HepG2 (cell line): Measurements from ENCODE around the gene LRIF1.

Experiments
- ARNTL ChIP-seq: sonication (generic); formaldehyde crosslinking; IDR thresholded peaks from 2 replicates; pipeline ENCODE4 v1.4.0; 2020; ENCODE audit warnings: mild to moderate bottlenecking, missing genetic modification reagents
- CTCF ChIP-seq: sonication (generic); formaldehyde crosslinking; IDR thresholded peaks from 2 replicates; pipeline ENCODE4 v1.5.0; 2020; ENCODE audit warnings: mild to moderate bottlenecking, missing genetic modification reagents, moderate library complexity
- HOXA7 ChIP-seq: sonication (generic); formaldehyde crosslinking; IDR thresholded peaks from 2 replicates; pipeline ENCODE4 v1.8.1; 2022; ENCODE audit warnings: mild to moderate bottlenecking, missing genetic modification reagents, moderate library complexity
- NR2C2 ChIP-seq: sonication (generic); formaldehyde crosslinking; IDR thresholded peaks from 2 replicates; pipeline ENCODE4 v1.4.0; 2020; ENCODE audit warnings: missing genetic modification reagents, mild to moderate bottlenecking, moderate library complexity, borderline replicate concordance
- POLR2AphosphoS5 ChIP-seq: IDR thresholded peaks from 2 replicates; pipeline ENCODE4 v1.6.1; 2012; ENCODE audit warnings: low read depth, low read length
- ZSCAN30 ChIP-seq: sonication (generic); formaldehyde crosslinking; IDR thresholded peaks from 2 replicates; pipeline ENCODE4 v1.5.0; 2020; ENCODE audit warnings: mild to moderate bottlenecking, missing genetic modification reagents
- ZZZ3 ChIP-seq: sonication (generic); formaldehyde crosslinking; IDR thresholded peaks from 2 replicates; pipeline ENCODE4 v1.4.0; 2020; ENCODE audit warnings: missing genetic modification reagents, mild to moderate bottlenecking, borderline replicate concordance

DNA sequence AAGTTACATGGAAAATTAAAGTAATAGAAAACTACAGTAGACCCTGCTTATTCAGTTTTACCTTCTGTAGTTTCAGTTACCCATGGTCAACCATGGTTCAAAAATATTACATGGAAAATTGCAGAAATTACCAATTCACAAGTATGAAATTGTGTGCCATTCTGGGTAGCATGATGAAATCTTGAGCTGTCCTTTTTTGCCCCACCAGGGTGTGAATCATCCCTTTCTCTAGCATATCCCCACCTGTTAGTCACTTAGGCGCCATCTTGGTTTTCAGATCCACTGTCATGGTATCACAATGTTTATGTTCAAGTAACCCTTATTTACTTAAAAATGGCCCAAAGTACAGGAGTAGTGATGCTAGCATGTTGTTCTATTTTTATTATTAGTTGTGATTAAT lies 3.5 kb upstream of the LRIF1 start:
- TF ChIP-seq CTCF (CRISPR knock-in tag) (no peak), ZZZ3 (CRISPR knock-in tag) (no peak), POLR2AphosphoS5 (no peak), HOXA7 (CRISPR knock-in tag) (no peak), NR2C2 (CRISPR knock-in tag) (no peak), ZSCAN30 (CRISPR knock-in tag) (no peak), ARNTL (CRISPR knock-in tag) (no peak)
